Activated T-cell treated with anti-CD3 and anti-CD28 coated beads, Interleukin-2, amount 50 U/mL, for 1 hour (primary cell): ENCODE data around the gene COX7A2L.
"Not testable (repeated sequence)": the region's sequence is repeated elsewhere in the genome, so short reads cannot be mapped to it uniquely, and the experiment has no call there.

Experiments
- DNase-seq: peaks from one replicate; pipeline ENCODE4 v3.0.0-alpha.2; 2020

COX7A2L gene

GRCh38 chr2:42338567-42339190 is 22.3 kb downstream of the COX7A2L start:
- no peak for DNase-seq

DNA sequence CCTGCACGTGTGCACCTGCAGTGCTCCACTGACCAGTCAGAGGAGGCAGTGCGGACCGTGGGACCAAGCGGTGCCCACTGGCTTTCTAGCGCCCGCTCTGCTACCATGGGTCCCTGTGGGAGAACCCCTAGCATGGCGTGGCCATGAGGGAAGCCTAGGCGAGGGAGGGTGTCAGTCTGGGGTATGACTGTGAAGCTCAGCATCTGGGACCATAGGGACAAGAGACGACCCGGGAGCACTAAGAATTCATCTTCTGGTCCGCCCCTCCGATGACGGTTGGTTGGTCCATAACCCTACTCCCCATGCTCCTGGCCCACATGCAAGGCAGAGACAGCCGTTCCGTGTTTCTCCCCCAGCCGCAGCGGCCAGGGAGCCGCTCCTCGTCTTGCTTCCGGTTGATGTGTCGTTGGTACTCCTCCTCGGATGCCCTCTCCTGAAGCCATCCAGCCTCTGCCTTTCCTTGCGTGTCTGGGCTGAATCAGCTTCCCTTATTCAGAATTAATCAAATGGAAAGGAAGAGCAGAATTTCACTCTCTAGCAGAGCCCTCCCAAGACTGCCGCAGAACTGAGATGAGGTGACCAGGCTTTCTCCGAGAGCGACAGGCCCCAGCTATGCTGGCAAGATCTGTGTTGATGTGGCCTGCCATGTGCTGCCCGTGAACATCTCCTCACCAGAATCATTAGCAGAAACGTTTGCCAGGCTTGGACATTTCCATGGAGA is 23.0 kb downstream of the COX7A2L start:
- DNase-seq = no peak

- DNase-seq = no peak
Observed at GRCh38 chr2:42337356-42337820, 23.6 kb downstream of the COX7A2L start.

DNA sequence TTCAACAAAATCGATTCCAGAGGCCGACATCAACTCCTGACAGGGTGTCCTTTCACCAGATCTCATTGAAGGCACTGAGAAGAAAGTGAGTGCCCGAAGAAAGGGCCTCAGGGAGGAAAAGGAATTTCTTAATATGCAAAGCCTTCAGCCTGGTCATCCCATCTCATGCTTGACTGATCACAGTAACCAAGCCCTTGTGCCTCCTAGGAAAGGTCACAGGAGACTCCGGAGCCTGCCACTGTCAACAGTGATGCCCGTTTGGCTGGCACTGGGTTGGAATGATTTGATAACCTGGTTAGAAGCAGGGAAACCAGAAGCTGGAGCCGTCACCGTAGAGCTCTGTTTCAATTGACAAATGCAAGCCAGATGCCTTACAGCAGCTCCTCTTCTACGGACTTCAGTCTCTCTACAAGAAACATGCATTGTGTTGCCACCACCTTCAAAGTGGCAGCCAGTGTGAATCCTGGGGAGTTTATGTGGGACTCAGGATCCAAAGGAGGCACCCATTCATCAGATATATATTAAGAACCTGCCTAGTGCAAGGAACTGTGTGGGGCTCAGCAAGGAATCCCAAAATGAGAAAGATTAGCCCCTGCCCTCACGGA is 24.6 kb downstream of the COX7A2L start:
- DNase-seq = no peak

GRCh38 chr2:42335514-42336104 is 25.4 kb downstream of the COX7A2L start:
- DNase-seq = no peak

GRCh38 chr2:42334865-42335264 is 26.2 kb downstream of the COX7A2L start:
- DNase-seq = not testable (repeated sequence)

GRCh38 chr2:42334220-42334619 is 26.8 kb downstream of the COX7A2L start:
- no peak for DNase-seq

- no peak for DNase-seq
Observed at GRCh38 chr2:42333579-42333978, 27.4 kb downstream of the COX7A2L start.

DNA sequence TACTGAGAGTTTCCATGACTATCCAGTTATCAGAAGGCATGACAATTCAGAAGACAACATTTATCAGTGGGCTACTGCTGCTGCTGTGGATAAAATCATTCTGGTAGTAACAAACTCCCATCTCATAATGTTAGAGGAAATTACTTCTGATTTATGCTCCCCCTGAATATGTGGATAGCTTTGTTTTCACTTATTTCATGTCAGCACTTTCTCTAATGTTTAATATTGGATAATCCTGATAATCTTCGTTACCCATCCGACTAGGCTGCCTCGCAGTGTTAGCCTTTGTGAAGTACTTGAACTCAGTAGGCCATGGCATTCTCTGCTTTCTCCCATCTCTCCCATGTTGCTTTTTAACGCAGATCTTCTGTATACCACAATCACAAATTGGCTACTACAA is 28.4 kb downstream of the COX7A2L start:
- DNase-seq = no peak

DNA sequence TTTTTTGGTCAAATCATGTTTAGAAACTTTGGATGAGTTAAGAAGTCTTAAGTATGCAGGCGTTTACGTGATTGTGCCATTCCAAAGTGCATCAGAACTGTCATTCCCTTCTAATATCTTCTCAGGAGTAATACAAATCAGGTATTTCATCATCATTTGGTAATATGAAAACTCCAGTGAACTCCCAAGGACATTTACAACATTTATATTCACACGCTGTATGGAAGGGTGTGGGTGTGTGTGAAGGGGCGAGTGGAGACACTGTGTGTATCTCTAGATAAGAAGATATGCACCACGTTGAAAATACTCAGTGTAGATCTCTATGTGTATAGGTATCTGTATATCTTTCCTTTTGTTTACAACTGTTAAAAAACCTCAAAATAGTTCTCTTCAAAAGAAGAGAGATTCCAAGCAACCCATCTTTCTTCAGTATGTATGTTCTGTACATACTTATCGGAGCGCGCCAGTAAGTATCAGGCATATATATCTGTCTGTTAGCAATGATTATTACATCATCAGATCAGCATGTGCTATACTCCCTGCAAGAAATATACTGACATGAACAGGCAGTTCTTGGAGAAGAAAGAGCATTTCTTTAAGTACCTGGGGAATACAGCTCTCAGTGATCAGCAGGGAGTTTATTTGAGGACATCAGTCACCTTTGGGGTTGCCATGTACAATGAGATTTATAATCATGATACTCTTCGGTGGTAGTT is 29.3 kb downstream of the COX7A2L start:
- no peak for DNase-seq

DNA sequence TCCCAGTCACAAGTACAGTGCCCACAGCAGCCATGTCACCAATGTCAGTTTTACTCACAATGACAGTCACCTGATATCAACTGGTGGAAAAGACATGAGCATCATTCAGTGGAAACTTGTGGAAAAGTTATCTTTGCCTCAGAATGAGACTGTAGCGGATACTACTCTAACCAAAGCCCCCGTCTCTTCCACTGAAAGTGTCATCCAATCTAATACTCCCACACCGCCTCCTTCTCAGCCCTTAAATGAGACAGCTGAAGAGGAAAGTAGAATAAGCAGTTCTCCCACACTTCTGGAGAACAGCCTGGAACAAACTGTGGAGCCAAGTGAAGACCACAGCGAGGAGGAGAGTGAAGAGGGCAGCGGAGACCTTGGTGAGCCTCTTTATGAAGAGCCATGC is 31.3 kb downstream of the COX7A2L start:
- DNase-seq = no peak

GRCh38 chr2:42328923-42329322 is 32.1 kb downstream of the COX7A2L start:
- no peak for DNase-seq

- DNase-seq = no peak
Observed at GRCh38 chr2:42328148-42328833, 32.7 kb downstream of the COX7A2L start.

GRCh38 chr2:42327125-42327524 is 33.9 kb downstream of the COX7A2L start:
- DNase-seq = no peak

- DNase-seq = no peak
Observed at GRCh38 chr2:42325609-42326008, 35.4 kb downstream of the COX7A2L start.

- no peak for DNase-seq
Observed at GRCh38 chr2:42324949-42325348, 36.1 kb downstream of the COX7A2L start.

GRCh38 chr2:42324244-42324643 is 36.8 kb downstream of the COX7A2L start:
- DNase-seq = no peak

- DNase-seq = no peak
Observed at GRCh38 chr2:42321452-42322064, 39.5 kb downstream of the COX7A2L start.

DNA sequence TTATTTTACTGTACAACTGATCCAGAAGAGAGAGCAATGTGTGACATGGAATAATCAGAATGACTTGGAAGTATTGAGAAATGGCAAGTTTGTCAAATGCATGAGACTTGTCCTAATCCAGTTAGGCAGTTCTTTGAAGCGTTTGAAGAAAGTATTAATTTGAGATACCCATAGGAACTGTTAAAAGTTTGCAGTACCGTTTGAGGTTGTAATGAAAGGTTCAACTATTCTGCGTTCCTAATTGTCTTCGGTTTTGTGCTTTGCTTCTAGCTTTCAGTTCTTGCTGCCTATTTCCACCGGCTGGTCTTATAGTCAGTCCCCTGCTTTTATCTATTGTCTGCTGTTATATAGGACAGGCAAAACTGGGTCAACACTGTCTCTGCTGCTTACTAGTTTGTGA is 41.8 kb downstream of the COX7A2L start:
- no peak for DNase-seq

DNA sequence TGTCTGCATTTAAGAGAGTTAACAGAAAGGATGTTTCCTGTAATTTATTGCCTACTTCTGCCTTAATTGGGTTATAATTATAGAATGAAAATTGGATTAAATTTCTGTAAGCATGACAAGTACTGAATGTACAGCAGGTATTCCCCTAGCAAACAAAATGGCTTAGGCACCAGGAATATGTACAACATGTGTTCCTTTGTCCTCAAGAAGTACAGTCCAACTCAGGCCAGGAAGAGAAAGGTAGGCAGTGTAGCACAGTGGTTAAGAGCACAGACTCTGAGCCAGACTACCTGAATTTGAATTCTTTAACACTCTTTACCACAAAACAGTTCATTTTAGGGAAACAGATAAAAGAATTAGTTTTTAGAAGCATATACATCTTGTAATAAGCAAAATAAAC is 43.1 kb downstream of the COX7A2L start:
- no peak for DNase-seq

DNA sequence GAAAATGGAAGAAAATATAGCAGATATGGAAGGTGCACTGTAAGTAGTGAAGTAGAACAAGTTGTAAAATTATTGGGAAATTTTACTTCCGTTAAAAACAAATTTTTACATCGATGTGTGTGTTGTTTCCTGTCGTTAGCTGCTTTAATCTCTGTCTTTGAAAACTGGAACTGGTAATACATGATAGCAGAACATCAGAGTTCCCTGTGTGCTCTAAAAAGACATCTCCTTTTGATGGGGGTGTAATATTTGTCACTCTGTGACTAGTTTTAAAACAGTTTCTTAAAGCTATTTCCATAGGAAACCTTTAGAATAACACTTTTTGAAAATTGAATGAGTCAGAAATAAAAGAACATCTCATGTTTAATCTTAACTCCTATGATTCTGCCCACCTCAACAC is 43.5 kb downstream of the COX7A2L start:
- DNase-seq = no peak

GRCh38 chr2:42316910-42317309 is 44.1 kb downstream of the COX7A2L start:
- no peak for DNase-seq
